ENCODE results near the gene ERGIC2. TPM values are rescaled to one million over a fixed set of nuclear protein-coding genes. Genes with fewer than 3 reads are reported as not detected.

Gene ERGIC2
- total RNA-seq, 1 experiment from 2014 or later, result 69.8 TPM

DNA sequence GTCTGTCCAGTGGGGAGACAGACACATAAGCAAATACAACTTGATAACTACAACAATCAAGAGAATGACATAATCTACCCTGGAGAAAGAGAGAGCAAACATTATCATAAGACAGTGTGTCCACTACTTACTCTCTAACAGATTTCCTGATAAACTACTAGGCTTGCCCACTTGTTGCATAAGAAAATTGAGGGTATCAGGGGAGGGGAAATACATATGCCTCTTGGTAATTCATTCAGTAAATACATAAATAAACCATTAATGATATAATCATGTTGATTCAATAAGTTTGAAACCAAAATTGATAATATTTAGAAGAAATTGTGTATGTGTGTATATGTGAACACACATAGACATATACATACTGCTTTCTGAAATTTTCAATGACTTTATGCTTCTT is 76.6 kb downstream of the ERGIC2 start:
- H3K4me3 Mint-ChIP-seq, result no peak overlapping the region
- Histone ChIP-seq H3T11ph (ENCODE audit: low read length) (no peak overlapping the region), H4K20me1 (ENCODE audit: control insufficient read depth, insufficient read depth, insufficient read length) (no peaks in the 10 kb centered on the region), H3K79me2 (ENCODE audit: insufficient read depth, low read length) (no peaks in the 10 kb centered on the region), H4K8ac (replicated peaks; ENCODE audit: insufficient read length, low read depth, low read length) (no peak overlapping the region), H3K4me2 (ENCODE audit: insufficient read depth, insufficient read length, low read length) (no peak overlapping the region), H2AFZ (ENCODE audit: low read length) (no peak overlapping the region), H2BK15ac (ENCODE audit: low read depth, low read length) (no peak overlapping the region), H3K9me3 (ENCODE audit: control insufficient read depth, low read depth, low read length) (no peaks in the 10 kb centered on the region), H3K23me2 (ENCODE audit: insufficient read length, low read depth, low read length, poor library complexity, severe bottlenecking) (no peaks in the 10 kb centered on the region), H4K91ac (ENCODE audit: insufficient read length, low read depth, low read length) (no peak overlapping the region), H2BK5ac (ENCODE audit: insufficient read length, low read length) (no peak overlapping the region), H3K56ac (ENCODE audit: insufficient read length, low read depth, low read length) (no peak overlapping the region), H3K9ac (ENCODE audit: extremely low read depth, insufficient read length, low read length) (no peak overlapping the region), H3K27me3 (ENCODE audit: insufficient read depth, low read length) (no peaks in the 10 kb centered on the region), H4K5ac (ENCODE audit: insufficient read length, low read depth, low read length) (no peak overlapping the region), H3K27ac (ENCODE audit: insufficient read length, low read depth, low read length) (no peak overlapping the region), H3K4me1 (ENCODE audit: insufficient read depth, low read length) (no peaks in the 10 kb centered on the region), H2BK20ac (ENCODE audit: low read depth, low read length, poor library complexity, severe bottlenecking) (no peak overlapping the region), H2BK12ac (ENCODE audit: insufficient read length, low read depth, low read length) (no peak overlapping the region), H3K4ac (ENCODE audit: low read depth, low read length) (no peak overlapping the region), H3K18ac (ENCODE audit: insufficient read length, low read depth, low read length) (no peak overlapping the region), H3K79me1 (ENCODE audit: insufficient read depth, low read depth, low read length, poor library complexity, severe bottlenecking) (no peaks in the 10 kb centered on the region), H3K14ac (ENCODE audit: insufficient read depth, low read length) (no peak overlapping the region), H2AK5ac (ENCODE audit: insufficient read length, low read length) (no peak overlapping the region), H2BK120ac (ENCODE audit: low read depth, low read length, poor library complexity, severe bottlenecking) (no peak overlapping the region), H3K23ac (ENCODE audit: insufficient read length, low read depth, low read length) (no peak overlapping the region)
- no peak overlapping the region for H3K27ac Mint-ChIP-seq
- H3K9me3 Mint-ChIP-seq, result no peaks in the 10 kb centered on the region
- TF ChIP-seq, protein P1, sequence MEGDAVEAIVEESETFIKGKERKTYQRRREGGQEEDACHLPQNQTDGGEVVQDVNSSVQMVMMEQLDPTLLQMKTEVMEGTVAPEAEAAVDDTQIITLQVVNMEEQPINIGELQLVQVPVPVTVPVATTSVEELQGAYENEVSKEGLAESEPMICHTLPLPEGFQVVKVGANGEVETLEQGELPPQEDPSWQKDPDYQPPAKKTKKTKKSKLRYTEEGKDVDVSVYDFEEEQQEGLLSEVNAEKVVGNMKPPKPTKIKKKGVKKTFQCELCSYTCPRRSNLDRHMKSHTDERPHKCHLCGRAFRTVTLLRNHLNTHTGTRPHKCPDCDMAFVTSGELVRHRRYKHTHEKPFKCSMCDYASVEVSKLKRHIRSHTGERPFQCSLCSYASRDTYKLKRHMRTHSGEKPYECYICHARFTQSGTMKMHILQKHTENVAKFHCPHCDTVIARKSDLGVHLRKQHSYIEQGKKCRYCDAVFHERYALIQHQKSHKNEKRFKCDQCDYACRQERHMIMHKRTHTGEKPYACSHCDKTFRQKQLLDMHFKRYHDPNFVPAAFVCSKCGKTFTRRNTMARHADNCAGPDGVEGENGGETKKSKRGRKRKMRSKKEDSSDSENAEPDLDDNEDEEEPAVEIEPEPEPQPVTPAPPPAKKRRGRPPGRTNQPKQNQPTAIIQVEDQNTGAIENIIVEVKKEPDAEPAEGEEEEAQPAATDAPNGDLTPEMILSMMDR (conservative IDR thresholded peaks at IDR 0.05), result no peak
- no peak for DNase-seq
- H3K36me3 Mint-ChIP-seq (ENCODE audit: insufficient read depth in 1 of 3, low read depth in 3 of 3), result no peaks in the 10 kb centered on the region
- H3K27me3 Mint-ChIP-seq (ENCODE audit: low read depth), result no peaks in the 10 kb centered on the region
- H3K4me1 Mint-ChIP-seq, result peaks cover 4 to 6% of the 10 kb centered on the region in 2 experiments; a peak in 2 of 4 replicates
